Adrenal gland (tissue), 12 donors: ENCODE data around the gene FBLN5. TPM values are rescaled to one million over a fixed set of nuclear protein-coding genes. Genes with fewer than 3 reads are reported as not detected.

Source experiments
- DNase-seq, 7 donors: peaks; one replicate each; pipeline ENCODE4 v3.0.0-alpha.2; 2019 to 2020
- H3K27ac ChIP-seq, 5 donors: fragments of 200-600 bp; sonication (generic) in 4 of 5; 1 replicate in 3 of 5; 2 replicates in 2 of 5; pipeline versions ENCODE4 v1.5.1 to v1.8.0; 2016 to 2020; ENCODE audit warnings: mild to moderate bottlenecking in 1 of 5
- H3K27me3 ChIP-seq: fragments of 200-600 bp; 2 replicates; pipeline ENCODE4 v1.8.0; 2021
- H3K36me3 ChIP-seq, 2 donors: fragments of 200-600 bp; replicated peaks in 1 of 2; 1 replicate in 1 of 2; 2 replicates in 1 of 2; pipeline versions ENCODE4 v1.5.1 to v1.8.0; 2018 to 2022
- H3K4me1 ChIP-seq, 2 donors: fragments of 200-600 bp; replicated peaks in 1 of 2; 1 replicate in 1 of 2; 2 replicates in 1 of 2; pipeline versions ENCODE4 v1.5.1 to v1.8.0; 2018 to 2021
- H3K4me3 ChIP-seq, 4 donors: fragments of 200-600 bp; sonication (generic) in 3 of 4; one replicate each; pipeline ENCODE4 v1.5.1; 2016 to 2018
- H3K9me3 ChIP-seq, 3 donors: fragments of 200-600 bp; sonication (generic) in 1 of 3; replicated peaks in 1 of 3; 1 replicate in 2 of 3; 2 replicates in 1 of 3; pipeline versions ENCODE4 v1.5.1 to v1.8.0; 2016 to 2021
- CTCF ChIP-seq, 6 experiments: fragments of 450-650 bp in 4 of 6; fragments of 200-600 bp in 2 of 6; sonication (generic) in 1 of 6; IDR thresholded peaks; 1 replicate in 5 of 6; 2 replicates in 1 of 6; pipeline versions ENCODE4 v1.5.1 to v1.8.0; 2016 to 2021; ENCODE audit warnings: antibody characterized with exemption in 6 of 6, mild to moderate bottlenecking in 2 of 6, moderate library complexity in 1 of 6
- POLR2A ChIP-seq, 2 donors: fragments of 450-650 bp; IDR thresholded peaks; one replicate each; pipeline ENCODE4 v1.6.1; 2017; ENCODE audit warnings: antibody characterized with exemption in 2 of 2, mild to moderate bottlenecking in 2 of 2, moderate library complexity in 1 of 2
- WGBS, 4 donors: extraction: QIAGEN DNeasy Blood & Tissue Kit in 2 of 4; methylation state at CpG; one replicate each; pipeline versions ENCODE4 v1.1.5 to v1.1.7; 2013 to 2017; 5-methylcytosine and 5-hydroxymethylcytosine counted together
- intact Hi-C, 2 donors: fragments of 100-400 bp; cut with DNase I; formaldehyde crosslinking; loops; one replicate each; pipeline versions ENCODE4 v1.14.1 to v1.15.0; 2022 to 2023
- polyA plus RNA-seq, 3 donors: library from polyadenylated mRNA; stranded (reverse); fragments of 200-250 nt in 2 of 3; fragments of 350-450 nt in 1 of 3; fragmentation: Illumina TruSeq in 1 of 3; extraction: RNeasy Lipid Tissue Mini Kit (QIAGEN cat#74804) in 1 of 3; gene quantifications; one replicate each; pipeline ENCODE4 v1.2.3, GENCODE V29; 2013 to 2014
- total RNA-seq, 9 donors: library from RNA; depleted of rRNA in 4 of 9; stranded (reverse); fragments of >200 nt in 4 of 9; fragments of 120-200 nt in 1 of 9; fragmentation: NEBNext Ultra II Directional in 1 of 9; extraction: Animal tissue kit (Norgen Biotek cat#: 25700) in 1 of 9; gene quantifications; one replicate each; pipeline versions ENCODE4 v1.1.0 to v1.2.4, GENCODE V29; 2013 to 2023
- donor health status: healthy with polysubstance abuse.
- donor health status: Bipolar disorder and iron deficiency.
- donor health status: DM: yes; HTN: yes; CAD: no.
- donor health status: DM: no; HTN: no; CAD: no.
- donor health status: DM: no; HTN: no; CAD: no.
- donor health status: DM: yes; HTN: yes; CAD: no.

Gene FBLN5
- total and polyA plus RNA-seq, 12 donors, result 26.0 to 389 (median 125) TPM

GRCh38 chr14:91867316-91867988 lies 80.0 kb downstream of the FBLN5 start, which contains the start of gene TC2N:
Gene TC2N (minus strand): TSS chr14:91867536. CDS start chr14:91813769, 53,767 bp downstream.
- intact Hi-C loops, result no loop called here
- Histone ChIP-seq H3K4me1 (no peaks in the 10 kb centered on the region), H3K27me3 (no peaks in the 10 kb centered on the region), H3K4me3 (no peak within 1 kb of the TSS), H3K36me3 (no peaks in the 10 kb centered on the region), H3K9me3 (no peaks in the 10 kb centered on the region), H3K27ac (no peak within 1 kb of the TSS)
- DNase-seq, result no peak
- TF ChIP-seq POLR2A (IDR thresholded peaks at IDR 0.05) (no peak), CTCF (IDR thresholded peaks at IDR 0.05) (no peak)
- WGBS, 4 donors, result 80 to 86% (median 84%) methylated on average over 9 to 10 of the region's 10 CpGs

GRCh38 chr14:91866511-91867295 lies 80.8 kb downstream of the FBLN5 start:
- Histone ChIP-seq H3K4me1 (no peaks in the 10 kb centered on the region), H3K9me3 (no peaks in the 10 kb centered on the region), H3K27ac (no peak overlapping the region), H3K27me3 (no peaks in the 10 kb centered on the region), H3K36me3 (no peaks in the 10 kb centered on the region), H3K4me3 (no peak overlapping the region)
- TF ChIP-seq POLR2A (IDR thresholded peaks at IDR 0.05), result no peak
- TF ChIP-seq CTCF (IDR thresholded peaks at IDR 0.05), result no peak
- 59 to 75% (median 71%) methylated on average over 6 of the region's 6 CpGs for WGBS, 4 donors
- intact Hi-C loops, result no loop called here
- DNase-seq, result no peak

- 44 to 71% (median 53%) methylated on average over 2 of the region's 2 CpGs for WGBS, 4 donors
- Histone ChIP-seq H3K9me3 (no peaks in the 10 kb centered on the region), H3K36me3 (no peaks in the 10 kb centered on the region), H3K27ac (no peak overlapping the region), H3K27me3 (no peaks in the 10 kb centered on the region), H3K4me3 (no peak overlapping the region), H3K4me1 (no peaks in the 10 kb centered on the region)
- no peak for TF ChIP-seq POLR2A (IDR thresholded peaks at IDR 0.05)
- no peak for TF ChIP-seq CTCF (IDR thresholded peaks at IDR 0.05)
- DNase-seq, result no peak
- intact Hi-C loops, result no loop called here
These were observed 81.4 kb downstream of the FBLN5 start for GRCh38 chr14:91866061-91866460.

GRCh38 chr14:91862417-91862816 lies 85.1 kb downstream of the FBLN5 start:
- DNase-seq, result no peak
- TF ChIP-seq CTCF (IDR thresholded peaks at IDR 0.05) (no peak), POLR2A (IDR thresholded peaks at IDR 0.05) (no peak)

More at GRCh38 chr14:91862417-91862816, 85.1 kb downstream of the FBLN5 start:
- Histone ChIP-seq H3K27me3 (no peaks in the 10 kb centered on the region), H3K4me3 (no peak overlapping the region), H3K27ac (no peak overlapping the region), H3K9me3 (no peaks in the 10 kb centered on the region), H3K36me3 (no peaks in the 10 kb centered on the region), H3K4me1 (no peaks in the 10 kb centered on the region)
- intact Hi-C loops, result no loop called here
- WGBS, 4 donors, result 62 to 74% (median 66%) methylated on average over 4 of the region's 4 CpGs
